22Rv1 (cell line): ENCODE measurements around the gene OBI1.

Experiments used
- H3K27ac ChIP-seq: fragments of 450-650 bp; 2 replicates; pipeline ENCODE4 v1.5.1; 2017
- CTCF ChIP-seq: fragments of 450-650 bp; IDR thresholded peaks from 2 replicates; pipeline ENCODE4 v1.5.1; 2017; ENCODE audit warnings: mild to moderate bottlenecking
- ZFX ChIP-seq: fragments of 450-650 bp; IDR thresholded peaks from 2 replicates; pipeline ENCODE4 v1.6.1; 2017; ENCODE audit warnings: antibody characterized with exemption, borderline replicate concordance

Gene OBI1

GRCh38 chr13:78601874-78602560 lies 56.9 kb downstream of the OBI1 start:
- TF ChIP-seq CTCF (no peak), ZFX (no peak)
- H3K27ac ChIP-seq: no peak overlapping the region

DNA sequence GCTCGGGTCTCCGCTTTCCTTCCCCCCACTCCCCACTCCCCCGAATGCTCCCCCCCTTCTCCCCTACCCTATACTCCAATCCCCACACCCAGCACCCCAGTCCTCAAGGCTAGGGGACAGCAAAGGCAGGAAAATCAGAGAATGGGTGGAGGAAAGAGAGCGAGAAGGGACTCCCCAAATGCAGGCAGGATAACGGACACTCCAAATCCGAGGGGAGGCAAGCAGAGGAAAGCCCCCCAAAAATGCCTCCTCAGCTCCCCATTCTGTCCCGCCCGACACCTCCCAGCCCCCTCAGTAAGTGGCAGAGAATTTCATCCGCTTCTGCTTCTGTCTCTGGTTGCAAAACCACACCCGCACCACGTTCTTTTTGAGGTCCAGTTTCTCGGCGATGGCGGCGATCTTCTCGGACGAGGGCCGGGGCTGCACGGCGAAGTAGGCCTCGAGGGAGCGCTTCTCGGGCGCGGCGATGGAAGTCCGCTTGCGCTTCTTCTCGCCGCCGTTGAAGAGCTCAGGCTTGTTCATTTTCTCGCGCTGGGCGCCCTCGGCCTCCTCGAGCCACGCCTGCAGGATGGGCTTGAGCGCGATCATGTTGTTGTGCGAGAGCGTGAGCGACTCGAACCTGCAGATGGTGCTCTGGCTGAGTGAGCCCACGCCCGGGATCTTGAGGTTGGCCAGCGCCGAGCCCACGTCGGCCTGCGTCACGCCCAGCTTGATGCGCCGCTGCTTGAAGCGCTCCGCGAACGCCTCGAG lies 57.7 kb downstream of the OBI1 start:
- TF ChIP-seq ZFX (no peak), CTCF (no peak)
- H3K27ac ChIP-seq: no peak overlapping the region

GRCh38 chr13:78600280-78600883 lies 58.6 kb downstream of the OBI1 start:
- TF ChIP-seq ZFX (no peak), CTCF (no peak)
- no peak overlapping the region for H3K27ac ChIP-seq

GRCh38 chr13:78599645-78600279 lies 59.2 kb downstream of the OBI1 start:
- TF ChIP-seq ZFX (no peak), CTCF (no peak)

GRCh38 chr13:78598966-78599644 lies 59.9 kb downstream of the OBI1 start:
- H3K27ac ChIP-seq: no peak overlapping the region
- TF ChIP-seq CTCF: no peak
- TF ChIP-seq ZFX: no peak

More at GRCh38 chr13:78599645-78600279, 59.2 kb downstream of the OBI1 start:
- H3K27ac ChIP-seq: no peak overlapping the region

- TF ChIP-seq ZFX (no peak), CTCF (no peak)
- H3K27ac ChIP-seq: no peak overlapping the region
Observed at GRCh38 chr13:78598116-78598781, 60.7 kb downstream of the OBI1 start.
